Brain pericyte (primary cell): Measurements from ENCODE around the gene ACADL.

Source experiments
- DNase-seq: peaks from one replicate; pipeline ENCODE4 v3.0.0-alpha.2; 2012; ENCODE audit warnings: low read depth, low spot score

Gene ACADL

DNA sequence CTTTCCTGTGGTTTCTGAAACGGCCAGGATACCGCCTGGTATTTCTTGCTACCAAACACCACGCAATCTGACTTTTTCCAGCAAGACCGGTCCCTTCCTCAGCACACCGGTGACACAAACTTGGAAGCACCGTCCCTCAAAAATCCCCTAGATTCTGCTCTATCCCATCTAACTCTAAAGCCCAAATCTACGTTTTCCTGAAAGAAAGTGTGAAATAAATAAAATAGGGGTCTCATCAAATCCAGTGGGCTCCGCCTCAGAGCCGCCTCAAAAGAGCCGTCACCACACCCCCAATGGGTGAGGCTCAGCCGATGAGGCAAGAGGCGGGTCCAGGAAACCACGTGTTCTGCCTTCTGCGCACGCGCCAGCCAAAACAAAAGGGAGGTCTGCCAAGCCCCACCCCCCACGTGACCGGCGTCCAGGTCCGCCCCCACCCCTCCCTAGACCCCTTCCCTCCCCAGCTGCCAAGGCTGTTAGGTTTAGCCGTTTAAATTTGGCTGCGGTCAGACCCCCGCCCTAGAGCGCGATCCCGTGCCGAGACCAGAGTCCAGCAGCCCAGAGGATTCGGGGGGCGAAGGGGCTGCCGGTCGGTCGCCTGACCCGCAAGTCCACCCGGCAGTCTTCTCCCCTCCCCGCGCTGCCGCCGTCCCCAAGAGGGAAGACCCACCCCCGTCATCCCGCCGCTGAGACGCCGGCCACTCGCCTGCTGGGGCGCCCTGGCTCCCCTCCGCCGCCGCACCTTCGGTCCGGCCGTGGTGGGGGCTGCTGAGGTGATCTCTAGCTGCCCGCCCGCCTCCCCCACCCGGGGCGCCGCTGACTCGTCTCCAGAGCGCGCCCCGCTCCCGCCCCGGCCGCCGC is 54.6 kb downstream of the ACADL start:
- peak; percentile 90 for DNase-seq

DNA sequence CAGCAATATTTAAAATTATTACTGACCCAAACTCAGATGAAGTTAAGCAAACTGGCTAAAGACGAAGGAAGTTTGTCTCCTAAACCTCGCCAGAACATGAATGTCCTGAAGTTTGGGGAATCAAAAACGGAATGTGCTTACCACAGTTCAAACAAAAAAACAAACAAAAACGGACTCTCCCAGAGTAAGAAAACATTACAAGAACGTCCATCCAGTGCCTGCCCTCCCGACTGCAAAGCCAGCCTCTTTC is 55.1 kb downstream of the ACADL start:
- DNase-seq, result no peak

DNA sequence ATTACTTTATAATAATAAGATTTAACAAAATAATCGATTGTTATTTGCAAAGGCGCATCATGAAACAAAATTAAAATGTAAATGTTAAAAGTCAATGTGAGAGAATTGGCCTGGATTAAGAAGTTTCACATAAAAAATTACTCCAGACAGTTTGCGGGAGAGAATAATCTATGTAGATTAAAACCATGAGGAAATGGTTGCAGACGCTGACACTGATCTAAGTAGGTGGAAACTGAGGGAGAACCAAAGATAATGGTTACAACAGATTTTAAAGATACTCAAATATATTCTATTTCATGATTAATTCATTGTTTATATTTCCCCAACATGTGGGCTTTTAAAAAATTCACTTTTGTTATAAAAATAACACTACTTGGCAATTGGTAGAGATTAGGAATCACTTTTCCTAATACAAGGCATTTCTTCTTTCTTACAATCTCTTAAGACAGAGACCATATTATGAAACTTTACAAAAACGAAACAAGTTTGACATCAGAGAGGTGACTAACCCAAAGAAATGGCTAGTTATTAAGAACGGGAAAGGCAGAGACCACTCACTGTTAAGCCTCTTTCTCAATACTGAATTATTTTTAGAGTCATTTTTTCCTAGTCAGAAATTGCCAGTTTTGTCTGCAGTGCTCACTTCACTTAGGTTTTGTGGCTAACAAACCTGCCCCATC is 55.6 kb downstream of the ACADL start:
- DNase-seq, result peak; percentile 24

DNA sequence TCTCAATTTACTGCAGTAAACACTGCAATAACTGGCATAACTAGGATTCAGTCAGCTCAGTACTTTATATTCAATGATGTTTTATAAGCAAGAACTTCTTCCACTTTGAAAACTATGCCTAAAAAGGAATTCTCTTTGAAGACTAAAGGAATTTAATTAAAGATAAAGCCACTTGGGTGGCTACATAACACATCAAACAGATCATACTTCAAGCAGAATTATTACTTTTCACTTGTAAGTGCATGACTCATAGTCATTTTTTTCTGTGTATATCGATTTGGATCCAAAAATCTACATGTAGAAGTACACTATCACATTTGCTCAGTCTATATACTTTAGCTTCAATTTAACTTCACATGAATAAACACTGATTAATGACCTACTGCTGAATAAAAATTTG is 58.0 kb downstream of the ACADL start:
- no peak for DNase-seq

DNA sequence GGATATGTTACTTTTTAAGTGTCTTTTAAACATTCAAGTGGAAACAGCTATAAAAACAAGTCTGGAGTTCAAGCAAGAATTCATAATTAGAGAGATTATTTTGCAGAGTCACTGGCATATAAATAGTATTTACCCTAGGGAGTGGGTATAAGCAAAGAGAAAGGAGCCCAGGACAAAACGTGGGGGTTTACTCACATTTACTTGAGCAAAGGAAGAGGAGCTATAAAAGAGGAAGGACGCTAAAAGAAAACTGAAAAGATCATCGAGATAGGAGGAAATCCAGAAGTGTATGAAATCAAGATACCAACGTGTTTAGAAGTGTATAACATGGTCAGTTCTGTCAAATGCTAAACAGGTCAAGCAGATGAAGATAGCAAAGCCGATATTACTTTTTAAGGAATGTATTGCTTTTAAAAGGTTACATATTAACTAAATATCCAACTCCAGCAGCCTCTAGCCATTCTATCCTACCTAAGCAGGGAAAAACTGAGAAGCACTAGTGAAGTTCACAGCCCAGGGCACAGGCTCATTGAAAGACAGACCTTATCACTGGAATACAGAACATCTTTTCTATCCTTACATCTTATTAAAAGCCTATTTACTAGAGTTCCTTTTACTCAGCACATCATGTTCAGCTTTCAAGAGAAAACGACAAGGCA is 62.7 kb downstream of the ACADL start:
- peak; percentile 5 for DNase-seq

DNA sequence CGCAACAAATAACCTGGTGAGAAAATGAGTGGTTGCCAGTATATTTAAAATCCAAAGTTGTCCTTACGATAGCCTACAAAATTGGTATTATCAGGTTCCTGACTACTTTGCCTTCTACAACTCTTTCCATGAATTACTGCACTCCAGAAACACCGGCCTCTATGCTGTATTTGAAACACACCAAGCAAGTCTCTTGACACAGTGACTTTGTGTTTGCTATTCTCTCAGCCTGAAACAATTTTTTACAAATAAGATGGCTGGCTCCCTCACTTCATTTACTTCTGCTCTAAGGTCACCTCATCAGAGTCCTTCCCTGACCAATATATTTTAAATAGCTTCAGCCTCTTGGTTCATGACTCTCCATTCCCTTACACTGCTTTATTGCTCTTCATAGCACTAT is 66.2 kb downstream of the ACADL start:
- no peak for DNase-seq

DNA sequence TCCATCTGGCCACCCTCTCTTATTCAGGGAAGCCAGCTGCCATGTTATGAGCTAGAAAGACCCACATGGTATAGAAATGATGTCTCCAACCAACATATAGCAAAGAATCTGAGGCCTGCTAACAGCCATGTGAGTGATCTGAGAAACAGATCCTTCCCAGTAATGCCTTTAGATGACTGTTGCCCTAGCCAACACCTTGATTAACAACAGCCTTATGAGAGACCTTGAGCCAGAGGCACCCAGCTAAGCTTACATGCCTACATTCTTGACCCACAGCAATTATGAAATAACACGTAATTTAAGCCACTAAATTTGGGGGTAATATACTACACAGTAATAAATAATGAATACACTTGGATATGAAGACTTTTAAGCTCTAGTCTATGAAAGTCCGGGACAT is 67.0 kb downstream of the ACADL start:
- no peak for DNase-seq

DNA sequence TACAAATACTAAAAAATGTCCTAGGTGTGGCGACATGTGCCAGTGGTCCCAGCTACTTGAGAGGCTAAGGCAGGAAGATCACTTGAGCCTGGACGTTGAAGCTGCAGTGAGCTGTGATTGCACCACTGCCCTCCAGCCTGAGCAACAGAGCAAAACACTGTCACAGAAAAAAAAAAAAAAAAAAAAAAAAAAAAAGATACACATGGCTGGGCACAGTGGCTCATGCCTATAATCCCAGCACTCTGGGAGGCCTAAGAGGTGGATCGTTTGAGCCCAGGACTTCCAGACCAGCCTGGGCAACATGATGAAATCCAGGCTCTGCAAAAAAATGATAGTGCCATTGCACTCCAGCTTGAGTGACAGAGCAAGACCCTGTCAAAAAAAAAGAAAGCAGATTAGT is 67.7 kb downstream of the ACADL start:
- DNase-seq, result no peak

DNA sequence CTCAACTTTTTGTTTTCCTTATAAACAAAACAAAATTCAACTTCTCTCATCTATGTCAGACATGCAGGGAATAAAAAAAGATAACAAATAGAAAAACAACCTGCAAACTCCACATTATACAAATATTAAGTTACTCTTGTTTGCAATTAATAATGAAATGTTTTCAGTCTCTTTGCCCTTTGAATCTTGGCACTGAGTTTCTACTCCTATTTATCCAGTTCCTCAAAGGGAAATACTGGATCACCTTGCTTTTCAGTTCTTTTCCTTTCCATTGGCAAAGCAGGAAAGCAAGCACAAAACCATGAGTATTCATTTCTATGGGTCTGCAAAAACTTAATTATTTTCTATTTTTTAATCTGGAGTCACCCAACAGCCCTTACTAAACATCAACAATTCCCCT is 77.6 kb downstream of the ACADL start:
- no peak for DNase-seq
